CD8-positive, alpha-beta memory T cell (primary cell): Measurements from ENCODE around the gene SERPINA6. TPM values are rescaled to one million over a fixed set of nuclear protein-coding genes. Genes with fewer than 3 reads are reported as not detected.
"Not testable (repeated sequence)": the region's sequence is repeated elsewhere in the genome, so short reads cannot be mapped to it uniquely, and the experiment has no call there.

Source experiments
- CTCF ChIA-PET: fragments of 350-600 bp; sonication (Branson Sonifier 250); formaldehyde crosslinking; loops from one replicate; lab custom pipeline; 2021; ENCODE audit warnings: antibody characterized with exemption; lab: Charles Lee
- POLR2A ChIA-PET: fragments of 350-600 bp; sonication (Branson Sonifier 250); formaldehyde crosslinking; loops from one replicate; lab custom pipeline; 2021; ENCODE audit warnings: antibody characterized with exemption; lab: Charles Lee
- DNase-seq, 5 donors: peaks; one replicate each; pipeline versions ENCODE4 v3.0.0 to v3.0.0-alpha.2; 2020 to 2022; ENCODE audit warnings: mixed read lengths in 1 of 5
- H3K27ac ChIP-seq: one replicate; pipeline ENCODE4 v1.7.0; 2013; ENCODE audit warnings: low read depth, mild to moderate bottlenecking, low read length, moderate library complexity
- H3K27me3 ChIP-seq: 2 replicates; pipeline ENCODE4 v1.7.0; 2013; ENCODE audit warnings: low read length, mild to moderate bottlenecking; ENCODE audit not compliant: insufficient read depth, poor library complexity, severe bottlenecking
- H3K36me3 ChIP-seq: 2 replicates; pipeline ENCODE4 v1.7.0; 2013; ENCODE audit warnings: mild to moderate bottlenecking, low read length, moderate library complexity; ENCODE audit not compliant: insufficient read depth
- H3K4me1 ChIP-seq: 2 replicates; pipeline ENCODE4 v1.7.0; 2013; ENCODE audit warnings: mild to moderate bottlenecking, low read length, moderate library complexity; ENCODE audit not compliant: insufficient read depth
- H3K4me3 ChIP-seq: 2 replicates; pipeline ENCODE4 v1.7.0; 2013; ENCODE audit warnings: mild to moderate bottlenecking, low read length
- H3K9me3 ChIP-seq: 2 replicates; pipeline ENCODE4 v1.7.0; 2013; ENCODE audit warnings: mild to moderate bottlenecking, low read length
- H3K27ac Mint-ChIP-seq, 8 donors: one replicate each; pipeline ENCODE4 v1.8.0; 2020 to 2021; ENCODE audit warnings: mixed read lengths in 8 of 8, mild to moderate bottlenecking in 6 of 8, inconsistent platforms in 3 of 8, moderate library complexity in 3 of 8
- H3K27me3 Mint-ChIP-seq, 2 donors: one replicate each; pipeline ENCODE4 v1.8.0; 2020 to 2021; ENCODE audit warnings: mixed read lengths in 2 of 2, mild to moderate bottlenecking in 1 of 2, moderate library complexity in 1 of 2
- H3K36me3 Mint-ChIP-seq, 3 donors: one replicate each; pipeline ENCODE4 v1.8.0; 2020 to 2021; ENCODE audit warnings: mixed read lengths in 3 of 3, inconsistent platforms in 1 of 3, mild to moderate bottlenecking in 1 of 3
- H3K4me1 Mint-ChIP-seq, 3 donors: one replicate each; pipeline ENCODE4 v1.8.0; 2020 to 2021; ENCODE audit warnings: mixed read lengths in 3 of 3, inconsistent platforms in 1 of 3, mild to moderate bottlenecking in 1 of 3
- H3K4me3 Mint-ChIP-seq, 7 donors: one replicate each; pipeline ENCODE4 v1.8.0; 2020 to 2021; ENCODE audit warnings: mixed read lengths in 7 of 7, mild to moderate bottlenecking in 6 of 7, moderate library complexity in 4 of 7, inconsistent platforms in 2 of 7
- H3K9me3 Mint-ChIP-seq, 5 donors: one replicate each; pipeline ENCODE4 v1.8.0; 2020 to 2022; ENCODE audit warnings: mixed read lengths in 5 of 5, mild to moderate bottlenecking in 3 of 5, moderate library complexity in 2 of 5, inconsistent platforms in 1 of 5
- polyA plus RNA-seq: library from polyadenylated mRNA; unstranded; fragments of 300-500 nt; fragmentation: Illumina TruSeq; gene quantifications from one replicate; pipeline ENCODE4 v1.2.3, GENCODE V29; 2021
- total RNA-seq, 2 experiments: library from RNA; stranded (reverse); gene quantifications; one replicate each; pipeline ENCODE4 v1.2.3, GENCODE V29; 2021

Gene SERPINA6, protein sequence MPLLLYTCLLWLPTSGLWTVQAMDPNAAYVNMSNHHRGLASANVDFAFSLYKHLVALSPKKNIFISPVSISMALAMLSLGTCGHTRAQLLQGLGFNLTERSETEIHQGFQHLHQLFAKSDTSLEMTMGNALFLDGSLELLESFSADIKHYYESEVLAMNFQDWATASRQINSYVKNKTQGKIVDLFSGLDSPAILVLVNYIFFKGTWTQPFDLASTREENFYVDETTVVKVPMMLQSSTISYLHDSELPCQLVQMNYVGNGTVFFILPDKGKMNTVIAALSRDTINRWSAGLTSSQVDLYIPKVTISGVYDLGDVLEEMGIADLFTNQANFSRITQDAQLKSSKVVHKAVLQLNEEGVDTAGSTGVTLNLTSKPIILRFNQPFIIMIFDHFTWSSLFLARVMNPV
- total RNA-seq, result not detected
- polyA plus RNA-seq, result not detected

DNA sequence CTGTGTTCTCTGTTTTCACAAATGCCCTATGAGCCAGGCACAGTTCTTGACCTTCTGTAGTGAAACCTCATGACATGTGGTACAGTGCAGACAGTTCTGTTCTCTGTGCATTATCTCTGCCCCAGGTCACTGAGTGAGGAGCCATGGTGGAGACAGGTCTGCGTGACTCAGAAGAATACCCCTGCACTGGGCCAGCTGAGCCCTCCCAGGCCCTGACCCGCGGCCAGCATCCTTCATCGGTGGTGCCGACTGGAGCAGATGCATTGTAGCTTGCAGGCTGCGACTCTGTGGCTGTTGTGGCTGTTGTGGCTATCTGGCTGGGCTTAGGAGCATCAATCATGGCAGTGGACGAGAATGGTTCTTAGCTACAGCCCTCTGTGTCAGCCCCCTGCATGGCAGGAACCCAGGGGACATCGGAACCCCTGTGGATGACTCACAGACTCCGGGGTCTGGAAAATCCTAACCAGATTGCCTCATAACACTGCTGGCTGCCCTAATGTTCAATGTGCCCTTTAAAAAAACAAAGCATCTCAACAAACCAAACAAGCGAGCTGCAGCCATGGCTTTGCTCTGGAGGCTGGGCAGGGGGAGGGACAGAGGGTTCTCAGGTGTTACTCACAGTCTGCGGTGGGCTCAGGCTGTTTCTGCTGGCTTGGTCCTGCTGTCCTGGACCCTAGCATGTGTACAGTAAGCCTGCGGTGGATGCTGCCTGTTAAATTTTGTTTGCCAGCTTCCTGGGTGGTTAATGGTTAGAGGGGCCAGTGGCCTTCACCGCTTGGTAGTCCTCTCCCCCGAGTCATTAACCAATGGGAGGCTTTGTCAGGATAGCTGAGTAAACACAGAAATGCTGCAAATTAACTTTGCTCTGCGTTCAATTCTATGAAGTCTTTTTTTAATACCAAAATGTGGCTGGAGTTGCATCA is at the start of gene SERPINA6:
SERPINA6 (minus strand) TSS at position 689 of the 923 bp plus-strand sequence. CDS start 8,688 bp downstream, outside the sequence.
- H3K27ac Mint-ChIP-seq, result no peak within 1 kb of the TSS
- H3K36me3 ChIP-seq, result no peaks in the 10 kb centered on the region
- no peaks in the 10 kb centered on the region for H3K4me1 ChIP-seq
- peaks cover 3 to 4% of the 10 kb centered on the region in 2 donors for H3K27me3 Mint-ChIP-seq
- H3K36me3 Mint-ChIP-seq, result no peaks in the 10 kb centered on the region
- POLR2A ChIA-PET, result no interaction called here
- H3K9me3 ChIP-seq, result no peaks in the 10 kb centered on the region
- H3K4me3 ChIP-seq, result no peak within 1 kb of the TSS
- H3K4me3 Mint-ChIP-seq, result no peak within 1 kb of the TSS
- H3K9me3 Mint-ChIP-seq, result peaks cover 0 to 2% (median under 1%) of the 10 kb centered on the region in 5 donors
- H3K4me1 Mint-ChIP-seq, result no peaks in the 10 kb centered on the region
- CTCF ChIA-PET, result no interaction called here
- no peak within 1 kb of the TSS for H3K27ac ChIP-seq
- H3K27me3 ChIP-seq, result no peaks in the 10 kb centered on the region
- no peak for DNase-seq

DNA sequence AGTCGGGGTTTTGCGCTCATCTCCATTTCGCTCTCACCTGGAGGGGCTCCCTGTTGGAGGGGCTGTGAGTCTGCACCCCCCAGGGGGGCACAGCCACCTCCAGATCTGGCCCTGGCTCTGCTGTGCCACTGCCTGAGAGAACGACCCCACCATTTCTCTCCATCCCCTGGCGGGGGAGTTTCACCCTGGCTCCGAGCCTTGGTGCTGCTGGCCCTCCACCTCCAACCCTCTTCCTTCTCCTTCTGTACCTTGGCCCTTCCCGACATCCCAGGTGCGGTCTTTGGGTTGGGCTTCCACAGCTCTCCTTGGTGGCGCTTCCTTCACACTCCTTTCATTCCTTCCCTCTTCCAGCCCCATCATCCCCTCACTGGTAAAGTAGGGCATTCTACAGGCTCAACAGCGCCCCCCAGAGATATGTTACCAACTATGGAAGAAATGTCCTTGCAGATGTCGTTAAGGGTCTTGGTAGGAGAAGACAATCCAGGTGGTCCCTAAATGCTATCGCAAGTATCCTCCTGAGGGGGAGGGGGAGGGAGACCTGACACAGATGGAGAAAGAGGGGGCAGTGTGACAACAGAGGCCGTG is 49.0 kb upstream of the SERPINA6 start:
- H3K36me3 Mint-ChIP-seq, result no peaks in the 10 kb centered on the region
- Histone ChIP-seq H3K27ac (no peak overlapping the region), H3K4me3 (no peak overlapping the region), H3K9me3 (no peaks in the 10 kb centered on the region), H3K36me3 (no peaks in the 10 kb centered on the region), H3K4me1 (no peaks in the 10 kb centered on the region), H3K27me3 (no peaks in the 10 kb centered on the region)
- ChIA-PET POLR2A (no interaction called here), CTCF (no interaction called here)
- peak overlapping the region in 1 of 8 donors; percentile 7 for H3K27ac Mint-ChIP-seq
- DNase-seq, result no peak
- H3K4me3 Mint-ChIP-seq, result no peak overlapping the region
- peaks cover 0 to 3% (median 0%) of the 10 kb centered on the region in 5 donors for H3K9me3 Mint-ChIP-seq
- H3K4me1 Mint-ChIP-seq, result no peaks in the 10 kb centered on the region
- H3K27me3 Mint-ChIP-seq, result peaks cover 5 to 10% of the 10 kb centered on the region in 2 donors

DNA sequence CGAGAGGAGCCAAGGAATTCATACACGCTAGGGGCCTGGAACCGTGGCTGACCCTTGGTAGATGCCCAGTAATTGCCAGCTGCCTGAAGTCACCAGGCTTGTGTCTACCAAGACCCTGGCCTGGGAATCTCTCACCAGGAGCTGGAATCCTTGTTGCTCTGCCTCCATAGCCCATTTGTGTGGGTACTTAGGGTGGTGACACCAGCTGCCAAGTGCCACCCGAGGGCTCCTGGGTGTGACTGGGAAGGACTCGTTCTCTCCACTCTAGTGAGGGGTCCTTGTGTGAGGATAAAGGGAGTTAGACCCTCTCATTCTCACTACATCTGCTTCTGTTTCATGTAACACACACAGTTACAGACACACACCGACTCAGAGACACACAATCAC is 47.4 kb upstream of the SERPINA6 start:
- DNase-seq, result no peak
- no peaks in the 10 kb centered on the region for H3K27me3 ChIP-seq
- Mint-ChIP-seq H3K4me3 (no peak overlapping the region), H3K4me1 (no peaks in the 10 kb centered on the region), H3K27me3 (peaks cover 7 to 10% of the 10 kb centered on the region in 2 donors), H3K27ac (no peak overlapping the region), H3K9me3 (peaks cover 0 to 3% (median 0%) of the 10 kb centered on the region in 5 donors), H3K36me3 (no peaks in the 10 kb centered on the region)
- H3K9me3 ChIP-seq, result no peaks in the 10 kb centered on the region
- no peak overlapping the region for H3K4me3 ChIP-seq
- no peaks in the 10 kb centered on the region for H3K4me1 ChIP-seq
- ChIA-PET CTCF (no interaction called here), POLR2A (no interaction called here)
- H3K27ac ChIP-seq, result no peak overlapping the region
- no peaks in the 10 kb centered on the region for H3K36me3 ChIP-seq

DNA sequence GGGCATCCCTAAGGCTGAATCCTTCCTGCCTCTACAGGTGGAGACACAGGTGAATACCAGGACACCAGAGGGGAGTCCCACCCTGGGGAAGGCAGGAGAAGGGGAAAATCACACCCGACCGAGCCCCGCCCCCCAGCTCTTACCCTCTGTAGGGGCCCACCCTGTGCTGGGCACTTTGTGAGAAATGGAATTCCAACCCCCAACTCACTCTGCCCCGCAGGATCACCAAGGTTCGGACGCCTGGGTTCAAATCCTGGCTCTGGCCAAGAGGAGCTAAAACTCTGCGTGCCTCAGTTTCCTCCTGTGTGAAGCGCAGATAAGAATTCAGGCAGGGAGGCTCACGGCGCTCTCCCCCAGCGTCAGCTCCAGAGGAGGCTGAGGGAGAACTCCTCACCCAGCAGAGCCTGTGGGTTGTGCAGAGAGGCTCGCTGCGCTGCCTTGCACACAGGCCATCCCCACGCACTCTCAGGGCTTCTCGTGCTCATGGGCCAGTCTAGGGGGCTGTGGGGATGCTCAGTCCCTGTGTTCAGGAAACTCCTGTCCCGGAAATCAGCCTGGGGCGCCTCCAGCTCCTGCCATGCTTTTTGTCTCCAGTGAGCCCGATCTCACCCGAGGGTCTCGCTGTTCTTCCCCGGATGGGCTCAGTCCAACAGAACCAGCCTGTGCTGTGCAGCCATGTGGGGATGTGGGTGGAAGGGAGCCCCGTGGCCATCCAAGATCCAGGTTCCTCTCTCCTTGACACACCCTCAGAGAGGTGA is 46.8 kb upstream of the SERPINA6 start:
- H3K4me1 Mint-ChIP-seq, H3K4me1 ChIP-seq, H3K9me3 ChIP-seq, H3K27me3 Mint-ChIP-seq, H3K27ac Mint-ChIP-seq, H3K36me3 Mint-ChIP-seq, H3K27ac ChIP-seq, H3K4me3 ChIP-seq, H3K27me3 ChIP-seq, CTCF ChIA-PET, H3K9me3 Mint-ChIP-seq, POLR2A ChIA-PET, H3K4me3 Mint-ChIP-seq, DNase-seq, H3K36me3 ChIP-seq: not testable (repeated sequence)

DNA sequence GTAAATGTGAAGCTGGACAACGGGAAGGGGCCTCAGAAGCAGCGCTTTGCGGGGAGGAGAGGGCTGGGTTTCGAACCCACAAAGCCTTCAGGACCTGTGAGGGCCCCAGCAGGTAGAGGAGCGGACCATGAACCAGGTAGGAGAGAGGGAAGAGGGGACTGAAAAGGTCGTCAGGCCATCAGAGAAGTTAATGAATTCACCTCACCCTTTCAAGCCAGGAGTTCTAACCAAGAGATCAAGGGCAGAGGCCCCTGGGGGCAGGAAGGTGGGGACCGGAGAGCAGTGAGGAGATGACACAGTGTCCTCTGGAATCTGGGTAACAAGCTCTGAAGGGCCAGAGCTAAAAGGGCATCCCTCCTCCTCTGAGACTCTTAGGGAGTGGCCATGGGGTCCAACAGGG is 45.8 kb upstream of the SERPINA6 start:
- CTCF ChIA-PET, result no interaction called here
- H3K27ac Mint-ChIP-seq, result no peak overlapping the region

DNA sequence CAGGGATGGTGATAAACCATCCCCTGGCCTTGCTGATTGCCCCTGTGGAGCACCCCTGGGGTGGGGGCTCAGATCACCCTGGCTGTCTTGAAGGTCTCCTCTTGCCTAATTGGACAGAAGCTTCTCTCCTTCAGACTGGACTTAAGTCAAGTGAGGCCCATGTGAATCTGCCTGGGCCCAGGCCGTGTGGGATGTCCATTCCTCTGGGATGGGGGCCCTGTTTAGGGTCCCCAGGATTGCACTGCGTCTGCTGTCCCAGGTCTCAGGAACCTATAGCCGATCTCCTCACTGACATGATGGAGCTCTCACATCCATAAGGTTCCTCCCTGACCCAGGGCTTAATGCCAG is 45.1 kb upstream of the SERPINA6 start:
- POLR2A ChIA-PET, result no interaction called here
- no peaks in the 10 kb centered on the region for H3K4me1 ChIP-seq
- no peaks in the 10 kb centered on the region for H3K36me3 Mint-ChIP-seq
- no peaks in the 10 kb centered on the region for H3K4me1 Mint-ChIP-seq
- H3K36me3 ChIP-seq, result no peaks in the 10 kb centered on the region
- H3K27ac Mint-ChIP-seq, result no peak overlapping the region
- H3K9me3 Mint-ChIP-seq, result peaks cover 0 to 3% (median 0%) of the 10 kb centered on the region in 5 donors
- DNase-seq, result no peak
- no peak overlapping the region for H3K4me3 Mint-ChIP-seq
- CTCF ChIA-PET, result no interaction called here
- peaks cover 4 to 7% of the 10 kb centered on the region in 2 donors for H3K27me3 Mint-ChIP-seq
- no peaks in the 10 kb centered on the region for H3K9me3 ChIP-seq
- H3K27me3 ChIP-seq, result no peaks in the 10 kb centered on the region
- H3K27ac ChIP-seq, result no peak overlapping the region
- no peak overlapping the region for H3K4me3 ChIP-seq

More for the DNA sequence above, 45.8 kb upstream of the SERPINA6 start:
- no peak overlapping the region for H3K4me3 Mint-ChIP-seq
- POLR2A ChIA-PET, result no interaction called here
- H3K36me3 Mint-ChIP-seq, result no peaks in the 10 kb centered on the region
- H3K9me3 Mint-ChIP-seq, result peaks cover 0 to 3% (median 0%) of the 10 kb centered on the region in 5 donors
- Histone ChIP-seq H3K36me3 (no peaks in the 10 kb centered on the region), H3K4me3 (no peak overlapping the region), H3K4me1 (no peaks in the 10 kb centered on the region), H3K27me3 (no peaks in the 10 kb centered on the region), H3K27ac (no peak overlapping the region), H3K9me3 (no peaks in the 10 kb centered on the region)
- H3K27me3 Mint-ChIP-seq, result peaks cover 4 to 7% of the 10 kb centered on the region in 2 donors
- H3K4me1 Mint-ChIP-seq, result no peaks in the 10 kb centered on the region
- DNase-seq, result no peak

DNA sequence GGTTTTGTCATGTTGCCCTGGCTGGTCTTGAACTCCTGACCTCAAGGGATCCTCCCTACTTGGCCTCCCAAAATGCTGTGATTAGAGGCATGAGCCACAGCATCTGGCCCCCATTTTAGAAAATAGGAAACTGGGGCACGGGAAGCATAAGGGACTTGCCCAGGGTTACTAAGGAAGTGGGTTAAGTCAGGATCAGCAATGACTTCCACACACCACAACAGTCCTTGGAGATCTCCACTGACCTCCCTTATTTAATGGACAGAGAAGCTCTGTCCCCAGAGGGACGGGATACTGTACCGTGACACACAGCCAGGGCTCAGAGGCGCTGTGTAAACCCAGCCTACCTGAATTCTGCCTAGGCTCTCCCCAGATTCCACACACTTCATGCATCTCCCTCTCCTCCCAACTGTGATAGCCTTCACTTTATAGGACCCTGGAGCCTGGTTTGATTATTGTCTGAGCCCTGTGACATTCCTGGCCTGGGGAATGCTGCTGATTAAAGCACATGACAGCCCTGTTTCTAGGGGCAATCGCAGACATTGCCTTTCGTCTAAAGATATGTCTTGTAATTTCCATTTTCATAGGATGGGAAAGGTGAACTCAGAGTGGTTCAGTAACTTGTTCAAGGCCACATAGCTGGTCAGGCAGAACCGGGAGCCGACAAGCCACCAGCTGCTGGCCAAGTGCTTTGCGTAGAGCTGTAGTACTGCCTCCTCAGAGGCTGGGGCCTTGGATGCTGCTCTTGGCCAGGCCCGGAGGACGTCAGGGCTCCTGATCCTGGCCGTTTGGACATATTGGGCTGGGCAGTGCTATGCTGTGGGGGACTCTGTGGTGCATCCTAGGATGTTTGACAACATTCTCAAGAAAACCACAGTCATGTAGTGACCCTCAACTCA is 44.5 kb upstream of the SERPINA6 start:
- H3K4me1 Mint-ChIP-seq, result no peaks in the 10 kb centered on the region
- Histone ChIP-seq H3K27ac (no peak overlapping the region), H3K27me3 (no peaks in the 10 kb centered on the region), H3K4me3 (no peak overlapping the region), H3K4me1 (no peaks in the 10 kb centered on the region), H3K9me3 (no peaks in the 10 kb centered on the region), H3K36me3 (no peaks in the 10 kb centered on the region)
- H3K27ac Mint-ChIP-seq, result no peak overlapping the region
- POLR2A ChIA-PET, result no interaction called here
- no peak for DNase-seq
- H3K9me3 Mint-ChIP-seq, result peaks cover 0 to 3% (median 0%) of the 10 kb centered on the region in 5 donors
- CTCF ChIA-PET, result no interaction called here
- H3K4me3 Mint-ChIP-seq, result no peak overlapping the region
- no peaks in the 10 kb centered on the region for H3K36me3 Mint-ChIP-seq
- peaks cover 7 to 8% of the 10 kb centered on the region in 2 donors for H3K27me3 Mint-ChIP-seq
